ENCODE results near the gene KIAA1614.
A peak's percentile ranks its signal among the peaks of the same experiment; 100 is the strongest.
"Not testable (repeated sequence)": the region's sequence is repeated elsewhere in the genome, so short reads cannot be mapped to it uniquely, and the experiment has no call there.

Gene KIAA1614

DNA sequence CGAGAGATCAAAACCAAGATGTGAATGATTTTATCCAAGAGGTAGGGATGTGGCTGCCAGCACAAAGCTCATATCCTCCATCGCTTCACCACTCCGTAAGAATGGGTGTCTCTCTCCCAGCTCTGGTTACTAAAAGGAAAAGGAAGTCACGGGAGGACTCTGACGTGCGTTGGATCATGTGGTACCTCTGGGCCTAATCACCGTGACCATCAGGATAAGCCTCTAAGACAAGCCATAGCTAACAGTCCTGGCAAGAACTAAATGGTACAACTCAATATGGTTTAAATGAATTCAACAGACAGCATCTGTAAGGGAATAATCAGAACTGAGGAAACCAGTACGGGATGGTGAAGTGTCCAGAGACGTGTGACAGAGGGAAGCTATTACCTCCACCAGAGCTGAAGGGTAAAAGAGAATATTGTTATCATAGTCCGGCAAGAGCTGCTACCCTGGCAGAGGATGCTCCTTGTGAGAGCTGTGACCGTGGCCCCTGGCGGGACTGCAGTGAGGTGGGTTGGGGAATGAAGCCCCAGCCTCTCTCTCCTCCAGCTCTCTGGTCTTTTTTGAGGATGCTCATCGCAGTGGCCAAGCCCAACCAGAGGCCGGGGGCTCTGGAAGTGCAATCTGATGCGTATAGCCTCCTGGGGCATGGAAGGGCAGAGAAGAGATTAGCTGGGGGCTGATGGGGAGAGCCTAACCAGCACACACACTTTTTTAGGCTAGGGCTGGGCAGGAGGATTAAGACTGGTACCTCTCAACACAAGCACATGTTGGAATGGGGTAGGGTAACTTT is 54.2 kb downstream of the KIAA1614 start:
- no peak for DNase-seq

DNA sequence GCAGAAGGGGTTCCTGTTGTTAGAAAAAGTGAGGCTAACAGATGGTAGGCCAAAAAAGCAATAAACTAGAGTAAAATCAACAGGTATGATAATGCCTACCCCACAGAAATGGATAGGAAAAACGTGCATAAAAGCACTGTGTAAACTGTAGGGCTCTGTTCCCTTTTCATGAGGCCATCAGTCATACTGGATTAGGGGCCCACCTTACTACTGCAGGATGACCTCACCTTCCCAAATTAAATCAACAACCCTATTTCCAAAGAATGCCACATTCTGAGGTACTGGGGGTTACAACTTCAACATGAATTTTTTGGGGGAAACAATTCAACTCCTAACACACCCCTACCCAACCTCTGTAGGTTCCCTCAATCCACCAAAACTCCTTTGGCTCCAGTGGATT is 54.9 kb downstream of the KIAA1614 start:
- DNase-seq, result no peak

DNA sequence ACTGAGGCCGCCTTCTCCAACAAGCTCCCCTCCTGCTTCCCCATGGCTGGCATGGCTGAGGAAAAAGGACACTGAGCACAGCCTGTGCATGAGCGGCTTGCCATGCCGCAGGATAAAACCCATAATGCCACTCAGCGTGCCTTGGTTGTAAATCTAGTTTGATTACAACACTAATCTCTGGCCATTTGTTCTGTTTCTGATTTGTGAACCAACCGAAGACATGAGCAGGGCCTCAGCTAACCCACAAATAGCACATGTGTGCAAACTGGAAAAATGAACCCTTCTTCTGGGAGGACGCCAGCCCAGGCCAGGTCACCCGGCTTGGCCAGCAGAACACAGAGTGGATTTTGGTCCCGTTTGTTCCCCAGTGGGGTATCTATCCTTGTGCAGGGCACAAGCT is 56.1 kb downstream of the KIAA1614 start:
- not testable (repeated sequence) for DNase-seq

DNA sequence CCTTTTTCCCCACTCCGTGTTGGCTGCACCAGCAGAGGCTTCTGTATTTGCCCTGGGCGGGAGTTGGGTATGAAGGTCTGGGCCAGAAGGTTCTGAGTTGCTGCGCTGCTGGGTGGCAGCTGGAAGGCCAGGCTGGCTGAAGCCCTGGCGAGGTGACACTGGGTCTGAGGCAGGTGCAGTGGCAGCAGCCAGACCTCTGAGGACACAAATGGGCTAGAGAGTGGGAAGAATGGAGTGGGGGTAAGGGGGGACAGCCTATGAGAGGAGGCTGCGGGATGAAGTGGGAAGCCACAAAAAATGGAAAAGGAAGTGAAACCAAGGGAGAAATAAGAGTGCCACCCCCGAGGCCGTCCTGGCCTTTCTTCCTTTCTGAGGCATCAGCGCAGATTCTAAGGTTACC is 56.7 kb downstream of the KIAA1614 start:
- no peak for DNase-seq

DNA sequence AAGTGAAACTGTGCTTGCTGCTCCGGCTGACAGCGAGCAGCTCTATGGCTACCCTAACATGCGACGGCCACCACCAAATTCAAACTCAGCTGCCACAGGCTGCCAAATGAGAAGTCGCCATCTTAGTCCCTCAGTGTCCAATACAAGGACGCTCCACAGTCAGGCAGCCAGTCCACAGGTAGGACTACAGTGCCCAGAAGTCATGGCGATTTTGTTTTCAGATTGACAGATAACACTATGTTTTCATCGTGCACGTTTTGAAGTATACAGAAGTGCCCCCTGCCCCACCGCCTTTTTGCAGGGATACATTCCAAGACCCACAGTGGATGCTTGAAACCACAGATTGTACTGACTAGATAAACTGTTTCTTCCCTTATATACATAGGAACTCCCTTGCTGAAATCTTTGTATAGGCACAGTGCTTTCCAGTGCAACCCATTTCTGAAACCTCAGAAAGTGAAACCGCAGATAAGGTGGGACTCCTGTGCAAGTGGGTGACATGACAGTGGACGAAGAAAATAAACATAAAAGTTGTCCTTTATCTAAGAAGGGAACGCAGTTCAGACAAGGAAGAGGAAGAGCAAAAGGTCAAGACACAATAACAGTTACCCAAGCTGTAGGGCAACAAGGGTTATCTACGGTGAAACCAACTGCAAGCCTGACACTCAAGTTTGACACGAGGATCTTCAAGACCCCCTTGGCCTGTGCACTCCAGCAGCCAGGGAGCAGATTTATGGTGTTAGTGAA is 57.8 kb downstream of the KIAA1614 start:
- no peak for DNase-seq

DNA sequence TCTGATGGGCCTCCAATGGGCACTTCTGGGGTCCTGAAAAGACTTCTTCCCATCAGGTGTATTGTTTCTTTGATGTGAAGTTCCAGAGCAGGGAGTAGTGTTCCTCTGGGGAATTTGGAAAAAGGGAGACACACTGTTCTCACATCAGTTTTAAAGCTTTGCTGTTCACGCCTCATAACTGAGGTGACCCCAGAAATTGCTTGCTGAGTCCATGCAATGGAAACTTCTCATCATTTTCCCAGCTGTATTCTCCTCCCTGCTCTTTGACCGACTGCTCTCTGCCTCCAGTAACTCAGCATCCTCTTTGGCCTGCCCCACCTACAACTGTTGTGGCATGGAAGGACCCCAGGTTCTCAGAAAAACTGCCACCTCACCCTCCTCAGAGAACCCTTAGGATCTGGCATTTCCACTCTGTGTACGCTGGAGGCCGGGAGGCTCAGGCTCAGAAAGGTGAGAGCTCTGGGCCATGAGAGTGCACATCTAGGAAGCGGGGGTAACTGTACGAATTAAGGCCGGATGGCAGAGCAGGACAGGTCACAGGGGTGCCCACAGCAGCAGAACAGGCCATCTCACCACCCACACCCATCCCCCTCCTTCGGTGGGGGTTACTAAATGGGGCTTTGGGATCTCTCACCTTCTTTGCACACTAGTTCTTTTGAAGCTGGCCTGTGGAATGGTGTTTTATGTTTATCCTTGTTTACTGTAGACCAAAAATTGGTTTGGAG is 58.7 kb downstream of the KIAA1614 start:
- no peak for DNase-seq

DNA sequence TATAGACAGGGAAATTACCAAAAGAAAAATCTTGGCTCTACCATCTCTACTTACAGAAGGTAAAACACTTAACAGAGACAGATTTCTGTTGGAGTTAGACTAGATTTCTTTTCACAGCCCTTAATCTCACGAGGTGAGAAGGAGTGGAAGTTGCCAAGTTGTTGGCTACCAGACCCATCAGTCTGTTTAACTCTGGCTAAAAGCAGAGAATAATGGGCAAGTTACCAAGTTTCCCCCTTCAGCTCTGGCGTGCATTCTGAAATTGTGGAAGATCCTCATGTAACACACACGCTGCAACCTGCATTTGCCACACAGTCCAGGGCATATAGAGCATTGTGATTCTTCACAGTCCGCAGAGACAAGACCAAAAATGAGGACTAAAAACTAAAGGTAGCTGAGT is 60.7 kb downstream of the KIAA1614 start:
- DNase-seq, result no peak

DNA sequence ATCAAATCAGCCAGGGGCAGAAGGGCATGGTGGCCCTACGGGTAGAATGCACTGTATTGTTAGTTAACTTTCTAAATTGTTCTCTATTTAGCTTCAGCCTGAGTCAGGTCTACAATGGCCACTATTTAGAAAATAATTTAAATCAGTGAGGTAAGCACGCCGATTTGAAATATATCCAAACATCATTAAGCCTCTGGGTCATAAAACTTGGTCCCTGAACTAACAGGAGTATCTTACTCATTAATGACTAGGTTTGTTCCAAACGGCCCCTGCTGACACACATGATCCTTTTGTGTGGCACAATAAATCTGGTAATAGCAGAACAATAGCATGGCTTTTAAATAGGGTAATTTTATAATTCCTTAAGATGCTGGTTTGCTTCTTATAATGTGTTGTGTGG is 61.5 kb downstream of the KIAA1614 start:
- no peak for DNase-seq

DNA sequence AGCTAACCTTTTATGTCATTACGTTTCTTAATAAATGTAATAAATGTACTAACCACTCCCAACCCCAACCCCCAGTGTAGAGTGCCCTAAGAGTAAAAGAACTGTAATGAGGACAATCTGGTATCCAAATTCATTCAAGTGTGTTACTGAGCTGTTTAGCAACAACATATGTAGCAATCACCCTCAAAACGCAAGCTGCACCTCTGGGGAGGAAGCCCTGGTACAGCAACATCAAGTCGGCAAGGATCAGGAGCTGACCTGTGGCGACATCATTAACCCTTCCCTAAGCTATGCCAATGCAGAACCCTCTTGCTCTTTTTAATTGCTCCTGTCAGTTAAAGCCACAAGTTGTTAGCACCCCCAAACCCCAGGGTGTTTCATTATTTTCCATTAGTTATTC is 62.9 kb downstream of the KIAA1614 start:
- no peak for DNase-seq

DNA sequence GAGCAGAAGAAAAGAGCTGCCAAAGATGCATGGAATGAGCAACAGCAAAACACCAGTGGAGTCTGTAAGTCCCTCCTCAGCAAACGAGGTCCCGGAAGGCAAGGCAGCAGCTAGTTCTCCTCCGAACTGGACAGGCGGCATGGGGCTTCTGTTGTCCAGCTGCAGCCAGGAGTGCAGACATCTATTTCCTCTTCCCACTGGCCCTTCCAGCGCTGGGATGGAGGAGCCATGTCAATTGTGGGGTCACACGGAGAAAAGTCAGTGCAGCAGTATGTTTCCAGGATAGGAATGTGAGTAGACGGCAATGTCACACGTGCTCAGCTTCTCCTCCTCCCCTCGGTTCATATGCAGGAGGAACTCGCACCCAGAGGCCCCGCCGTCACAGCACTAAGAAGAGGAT is 63.5 kb downstream of the KIAA1614 start:
- DNase-seq, result no peak

DNA sequence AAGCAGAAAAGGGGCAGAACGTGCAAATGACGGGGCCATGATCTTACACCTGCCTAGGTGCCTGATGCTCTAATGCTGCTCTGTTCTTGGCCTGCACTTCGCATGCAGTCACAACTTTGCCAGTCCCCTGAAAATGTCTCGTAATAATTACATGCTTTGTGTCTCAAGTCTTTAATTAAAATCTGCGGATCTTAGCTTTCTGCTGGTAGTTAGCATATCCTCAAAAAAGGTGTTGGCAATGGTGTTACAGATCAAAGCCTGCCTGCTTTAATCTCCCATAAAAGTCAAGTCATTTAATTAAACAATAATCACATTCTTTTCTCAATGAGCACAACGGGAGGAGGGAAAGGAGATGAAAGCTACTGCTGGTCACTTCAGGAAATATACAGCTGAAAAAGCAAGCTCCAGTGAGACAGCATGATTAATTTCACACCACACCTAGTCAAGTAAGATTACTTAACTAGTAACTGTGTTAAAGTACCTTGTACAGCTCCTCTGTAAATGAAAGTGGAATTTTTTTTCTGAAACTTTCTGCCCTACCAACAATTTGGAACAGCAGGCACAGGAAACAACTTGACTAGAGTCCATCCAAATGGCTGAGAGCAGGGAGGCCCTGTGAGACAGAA is 64.1 kb downstream of the KIAA1614 start:
- no peak for DNase-seq

DNA sequence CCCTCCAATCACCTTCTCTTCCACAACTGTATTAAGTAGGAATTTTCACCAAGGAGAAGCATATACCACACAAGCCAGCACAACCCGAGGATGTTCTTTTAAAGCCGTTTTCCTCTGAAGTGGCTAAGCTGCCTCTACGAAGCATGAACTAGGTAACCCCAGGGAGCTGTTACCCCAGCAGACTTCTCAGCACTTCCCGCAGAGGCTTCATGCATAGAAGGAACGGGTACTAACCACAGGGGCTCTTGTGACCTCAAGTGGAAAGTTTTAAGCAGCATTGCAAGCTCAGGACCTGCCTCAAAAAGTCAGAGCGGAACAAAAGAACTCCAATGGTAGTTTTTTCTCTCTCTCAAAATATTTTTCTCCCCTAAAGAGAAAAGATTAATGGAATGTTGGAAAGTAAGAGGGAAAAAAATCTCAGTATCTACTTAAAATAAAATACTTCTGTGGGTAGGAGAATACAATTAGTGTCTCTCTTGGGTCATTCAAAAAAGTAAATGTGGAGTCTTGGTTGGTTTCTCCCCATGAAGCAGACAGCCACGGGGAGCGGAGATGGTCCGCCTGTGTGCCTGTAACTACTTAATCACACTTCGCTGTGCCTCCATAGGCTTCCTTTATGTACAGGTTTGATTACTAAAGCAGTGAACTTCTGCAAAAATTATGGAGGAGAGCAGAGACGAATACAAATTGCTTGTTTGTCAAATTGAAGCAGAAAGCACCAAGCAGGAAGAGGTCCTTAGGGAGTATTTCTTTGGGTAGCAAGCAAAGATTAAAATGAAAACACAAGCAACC is 69.1 kb downstream of the KIAA1614 start:
- DNase-seq, result no peak

DNA sequence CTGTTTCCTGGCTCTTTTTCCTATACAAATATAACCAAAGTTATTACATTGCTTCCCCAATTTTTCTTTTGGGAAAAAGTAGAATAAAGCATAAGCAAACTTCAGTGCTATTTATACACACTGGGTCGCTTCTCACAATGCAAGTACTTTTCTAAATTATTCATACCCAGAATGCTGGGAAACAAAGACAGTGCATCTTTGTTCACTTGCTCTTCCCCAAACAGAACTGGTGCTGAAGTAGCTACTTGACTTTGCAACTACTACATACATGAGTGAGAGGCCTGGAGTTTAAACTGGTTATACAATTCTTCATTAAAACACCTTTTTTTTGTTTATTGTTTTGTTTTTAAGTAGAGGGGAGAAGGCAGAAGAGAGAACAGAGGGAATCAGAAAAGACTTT is 69.7 kb downstream of the KIAA1614 start:
- no peak for DNase-seq

DNA sequence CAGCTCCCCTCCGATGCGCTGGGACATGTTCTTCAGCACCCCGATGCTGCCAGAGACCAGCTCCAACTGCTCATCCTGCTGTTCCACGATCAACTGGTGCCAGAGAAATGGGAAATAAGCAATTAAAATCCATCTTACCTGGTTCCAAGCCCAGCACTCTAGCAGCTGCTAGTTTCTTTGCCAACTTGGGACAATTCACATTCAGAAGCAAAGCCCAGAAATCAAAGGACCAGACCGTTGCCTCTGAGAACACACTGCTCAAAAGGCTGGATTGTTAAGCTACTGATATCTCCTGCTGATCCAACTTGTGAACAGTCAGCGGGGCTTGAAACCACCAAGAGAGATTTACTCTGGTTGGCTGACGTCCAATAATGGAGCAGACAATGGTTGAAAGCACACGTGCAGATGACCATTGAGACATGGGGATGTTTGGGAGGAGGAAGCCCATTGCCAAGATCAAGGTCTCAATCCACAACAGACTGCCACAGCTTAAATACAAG is 75.6 kb downstream of the KIAA1614 start:
- peak; percentile 53 to 74 for DNase-seq

DNA sequence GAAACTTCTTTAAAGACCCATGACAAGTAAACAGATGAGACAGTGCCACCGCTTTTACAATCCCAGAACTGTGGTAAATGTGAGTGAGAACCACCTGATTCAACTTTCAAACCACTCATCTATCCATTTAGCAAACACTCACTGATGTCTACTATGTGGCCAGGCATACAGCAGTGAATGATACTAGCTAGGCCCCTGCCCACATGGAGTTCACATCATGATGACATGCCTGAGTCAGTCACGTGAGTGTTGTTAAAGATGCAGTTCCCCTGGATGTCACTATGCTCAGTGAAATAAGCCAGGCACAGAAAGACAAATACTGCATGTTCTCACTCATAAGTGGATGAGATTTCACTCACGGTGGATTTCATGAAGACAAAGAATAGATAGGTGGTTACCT is 81.6 kb downstream of the KIAA1614 start:
- no peak for DNase-seq

DNA sequence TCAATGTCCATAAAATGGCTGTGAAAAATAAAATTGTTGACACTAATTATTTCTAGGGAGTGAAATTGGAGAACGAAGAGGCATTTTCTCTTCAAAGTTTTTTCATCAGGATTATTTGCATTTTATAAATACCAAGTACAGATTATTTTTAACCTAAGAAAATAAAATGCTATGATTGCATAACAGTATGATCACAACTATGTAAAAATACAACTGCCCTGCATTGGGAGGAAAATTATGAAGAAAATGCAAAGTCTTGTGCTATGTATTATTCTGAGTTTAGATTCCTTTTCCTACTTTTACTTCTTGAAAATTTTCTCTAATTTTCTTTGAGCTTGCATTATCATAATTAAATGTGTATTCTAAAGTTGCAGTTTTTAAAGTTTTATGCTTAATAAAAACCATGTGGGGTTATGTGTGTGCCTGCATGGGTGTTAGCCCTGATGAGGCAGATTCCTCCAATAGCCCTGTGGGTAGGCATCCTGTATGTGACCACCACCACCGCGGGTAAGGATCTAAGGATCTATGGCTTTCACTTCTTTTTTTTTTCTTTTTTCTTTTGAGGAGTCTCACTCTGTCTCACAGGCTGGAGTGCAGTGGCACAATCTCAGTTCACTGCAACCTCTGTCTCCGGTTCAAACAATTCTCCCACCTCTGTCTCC is 85.3 kb downstream of the KIAA1614 start:
- no peak for DNase-seq
